ENCODE data around the gene ST7L.

The ST7L gene

GRCh38 chr1:112618114-112618720 lies 724 bp downstream of the ST7L start:
- DNase-seq (ENCODE audit: low read depth in 2 of 2) = no peak

- DNase-seq (ENCODE audit: low read depth in 2 of 2) = no peak
These were observed 4.4 kb downstream of the ST7L start for GRCh38 chr1:112614460-112615065.

GRCh38 chr1:112605633-112606327 lies 13.2 kb downstream of the ST7L start:
- DNase-seq (ENCODE audit: low read depth in 2 of 2) = no peak

- DNase-seq (ENCODE audit: low read depth in 2 of 2) = no peak
These were observed 15.4 kb downstream of the ST7L start for GRCh38 chr1:112603541-112603940.

GRCh38 chr1:112603012-112603411 lies 15.9 kb downstream of the ST7L start:
- no peak for DNase-seq (ENCODE audit: low read depth in 2 of 2)

GRCh38 chr1:112599477-112599876 lies 19.5 kb downstream of the ST7L start:
- no peak for DNase-seq (ENCODE audit: low read depth in 2 of 2)

- DNase-seq (ENCODE audit: low read depth in 2 of 2) = no peak
These were observed 24.6 kb downstream of the ST7L start for GRCh38 chr1:112594208-112594876.

GRCh38 chr1:112589766-112590165 lies 29.2 kb downstream of the ST7L start:
- no peak for DNase-seq (ENCODE audit: low read depth in 2 of 2)

GRCh38 chr1:112583366-112583765 lies 35.6 kb downstream of the ST7L start:
- no peak for DNase-seq (ENCODE audit: low read depth in 2 of 2)

GRCh38 chr1:112581586-112582192 lies 37.3 kb downstream of the ST7L start:
- no peak for DNase-seq (ENCODE audit: low read depth in 2 of 2)

GRCh38 chr1:112579801-112580510 lies 39.0 kb downstream of the ST7L start:
- no peak for DNase-seq (ENCODE audit: low read depth in 2 of 2)

GRCh38 chr1:112576240-112576639 lies 42.7 kb downstream of the ST7L start:
- DNase-seq (ENCODE audit: low read depth in 2 of 2) = no peak

- DNase-seq (ENCODE audit: low read depth in 2 of 2) = no peak
These were observed 43.7 kb downstream of the ST7L start for GRCh38 chr1:112575154-112575804.

- DNase-seq (ENCODE audit: low read depth in 2 of 2) = no peak
These were observed 53.1 kb downstream of the ST7L start for GRCh38 chr1:112565800-112566199.

- DNase-seq (ENCODE audit: low read depth in 2 of 2) = no peak
These were observed 54.9 kb downstream of the ST7L start for GRCh38 chr1:112564081-112564480.

GRCh38 chr1:112563341-112563740 lies 55.6 kb downstream of the ST7L start:
- no peak for DNase-seq (ENCODE audit: low read depth in 2 of 2)

GRCh38 chr1:112558634-112559033 lies 60.3 kb downstream of the ST7L start:
- DNase-seq (ENCODE audit: low read depth in 2 of 2) = no peak

GRCh38 chr1:112557385-112557784 lies 61.6 kb downstream of the ST7L start:
- no peak for DNase-seq (ENCODE audit: low read depth in 2 of 2)

GRCh38 chr1:112554411-112554810 lies 64.5 kb downstream of the ST7L start:
- DNase-seq (ENCODE audit: low read depth in 2 of 2) = no peak

GRCh38 chr1:112549590-112549989 lies 69.4 kb downstream of the ST7L start:
- no peak for DNase-seq (ENCODE audit: low read depth in 2 of 2)

GRCh38 chr1:112548547-112548946 lies 70.4 kb downstream of the ST7L start:
- DNase-seq (ENCODE audit: low read depth in 2 of 2) = no peak

All from stimulated activated CD8-positive, alpha-beta memory T cell treated with anti-CD3 and anti-CD28 coated beads, Interleukin-2, amount 100 ng/mL, for 1 hour (primary cell).